Stimulated activated naive CD8-positive, alpha-beta T cell treated with anti-CD3 and anti-CD28 coated beads, Interleukin-15, Interleukin-2, amounts not matched to agents 100 ng/mL and 50 ng/mL, for 24 hours (primary cell): ENCODE results near the gene SDR39U1.

ENCODE experiments used
- H3K27ac Mint-ChIP-seq: one replicate; pipeline ENCODE4 v1.8.0; 2021; ENCODE audit warnings: mild to moderate bottlenecking, mixed read lengths
- H3K27me3 Mint-ChIP-seq: one replicate; pipeline ENCODE4 v1.8.0; 2021; ENCODE audit warnings: mixed read lengths
- H3K36me3 Mint-ChIP-seq: one replicate; pipeline ENCODE4 v1.8.0; 2021; ENCODE audit warnings: low read depth, mixed read lengths
- H3K4me1 Mint-ChIP-seq: one replicate; pipeline ENCODE4 v1.8.0; 2021; ENCODE audit warnings: low read depth, mixed read lengths
- H3K4me3 Mint-ChIP-seq: one replicate; pipeline ENCODE4 v1.8.0; 2021; ENCODE audit warnings: mild to moderate bottlenecking, mixed read lengths
- H3K9me3 Mint-ChIP-seq: one replicate; pipeline ENCODE4 v1.8.0; 2021; ENCODE audit warnings: mixed read lengths

SDR39U1 gene

DNA sequence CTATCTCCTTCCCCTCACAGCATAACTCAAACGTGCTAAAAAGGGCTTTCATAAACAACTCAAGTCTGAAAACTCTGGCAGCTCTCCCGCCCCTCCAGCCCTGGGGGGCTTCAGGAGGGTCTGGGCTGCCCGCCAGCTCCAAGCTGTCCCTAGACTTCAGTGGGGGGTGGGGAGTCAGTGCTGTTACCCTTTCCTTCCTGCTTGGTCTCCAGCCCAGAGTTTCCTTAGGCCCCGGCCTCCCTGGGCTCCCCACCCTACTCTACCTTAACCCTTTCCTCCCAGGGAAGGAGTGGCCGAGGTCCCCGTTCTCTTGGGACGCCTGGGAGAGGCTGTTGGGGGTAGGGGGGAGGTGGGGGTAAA is 44.3 kb downstream of the SDR39U1 start:
- no peaks in the 10 kb centered on the region for H3K9me3 Mint-ChIP-seq
- H3K36me3 Mint-ChIP-seq, result no peaks in the 10 kb centered on the region
- H3K4me3 Mint-ChIP-seq, result no peak overlapping the region
- peaks cover 4% of the 10 kb centered on the region for H3K4me1 Mint-ChIP-seq
- no peak overlapping the region for H3K27ac Mint-ChIP-seq
- H3K27me3 Mint-ChIP-seq, result peaks cover 7% of the 10 kb centered on the region

DNA sequence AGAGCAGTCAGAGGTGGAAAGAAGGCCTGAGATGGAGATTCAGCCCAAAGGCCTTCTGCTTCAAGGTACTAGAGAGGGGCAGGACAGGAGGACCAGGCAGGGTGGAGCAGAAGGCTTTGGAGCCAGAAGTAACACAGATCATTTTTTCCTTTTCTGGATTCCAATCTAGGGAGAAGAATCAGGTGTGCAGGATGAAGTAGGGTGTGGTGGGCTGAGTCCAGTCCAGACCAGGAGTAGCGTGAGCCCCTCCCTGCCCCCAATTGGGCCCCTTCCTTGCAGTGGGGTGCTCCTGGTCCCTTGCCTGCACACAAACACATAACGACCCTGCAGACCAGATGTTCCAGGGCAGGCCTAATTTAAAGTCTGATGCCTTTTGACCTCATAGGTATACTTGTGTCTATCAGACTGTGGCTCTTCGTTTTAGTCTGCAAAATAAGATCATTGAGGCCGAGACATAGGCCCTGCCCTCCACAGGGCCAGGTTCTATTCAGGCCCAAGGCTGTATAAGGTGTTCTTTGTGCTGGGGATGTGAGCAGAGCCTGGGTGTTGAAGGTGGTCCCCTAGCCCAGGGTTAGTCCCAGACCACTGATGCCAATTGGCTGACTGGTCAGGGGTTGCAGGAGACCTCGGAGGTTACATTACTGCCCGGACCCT is 44.8 kb downstream of the SDR39U1 start:
- Mint-ChIP-seq H3K27ac (no peak overlapping the region), H3K4me1 (peaks cover 4% of the 10 kb centered on the region), H3K27me3 (peaks cover 7% of the 10 kb centered on the region), H3K36me3 (no peaks in the 10 kb centered on the region), H3K4me3 (no peak overlapping the region), H3K9me3 (no peaks in the 10 kb centered on the region)

DNA sequence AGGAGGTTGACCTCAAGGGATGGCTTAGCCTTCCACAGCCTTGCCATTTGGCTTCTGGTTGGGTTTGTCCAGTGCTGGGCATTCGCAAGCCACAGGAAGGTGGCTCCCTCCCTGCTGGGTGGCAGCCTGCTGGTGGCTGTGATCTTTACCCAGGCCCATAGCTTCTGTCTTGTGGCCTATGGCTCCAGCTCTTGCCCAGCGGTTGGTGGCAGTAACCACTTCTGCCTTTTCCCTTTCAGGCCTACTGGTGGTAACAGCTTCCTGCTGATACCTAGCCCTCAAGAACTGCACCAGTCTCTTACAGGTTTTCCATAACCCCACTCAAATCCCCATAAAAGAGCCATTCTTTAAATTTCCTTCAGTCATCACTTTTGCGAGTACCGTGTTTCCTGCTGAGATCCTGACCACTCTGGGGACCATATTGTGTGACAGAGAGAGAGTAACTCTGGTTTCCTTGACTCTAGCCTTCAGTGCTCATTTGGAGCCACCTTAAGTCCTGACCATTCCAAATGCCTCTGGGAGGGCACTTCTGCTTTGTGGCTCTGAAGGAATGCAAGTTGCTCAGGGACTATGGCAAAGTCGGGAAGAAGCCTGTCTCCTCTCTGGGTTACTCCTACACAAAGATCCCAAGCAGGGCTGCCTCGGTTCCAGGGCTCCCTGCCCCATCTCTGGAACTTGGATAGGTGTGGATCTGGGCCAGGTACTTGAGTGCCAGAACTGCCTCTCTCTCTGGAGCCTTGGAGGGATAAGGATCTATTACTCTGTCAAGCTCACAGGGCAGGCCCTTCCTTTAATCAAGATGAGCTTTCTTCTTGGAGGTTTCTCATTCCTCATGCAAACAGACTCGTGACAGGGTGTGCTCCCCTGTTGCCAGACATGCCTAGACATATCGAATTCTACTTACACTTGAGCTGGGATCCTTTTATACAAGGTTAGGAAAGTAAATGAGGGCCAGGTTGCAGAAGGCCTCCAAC is 46.7 kb downstream of the SDR39U1 start:
- Mint-ChIP-seq H3K9me3 (no peaks in the 10 kb centered on the region), H3K27ac (peak overlapping the region; percentile 23), H3K4me3 (no peak overlapping the region), H3K27me3 (peaks cover 13% of the 10 kb centered on the region), H3K4me1 (peaks cover 4% of the 10 kb centered on the region), H3K36me3 (no peaks in the 10 kb centered on the region)

DNA sequence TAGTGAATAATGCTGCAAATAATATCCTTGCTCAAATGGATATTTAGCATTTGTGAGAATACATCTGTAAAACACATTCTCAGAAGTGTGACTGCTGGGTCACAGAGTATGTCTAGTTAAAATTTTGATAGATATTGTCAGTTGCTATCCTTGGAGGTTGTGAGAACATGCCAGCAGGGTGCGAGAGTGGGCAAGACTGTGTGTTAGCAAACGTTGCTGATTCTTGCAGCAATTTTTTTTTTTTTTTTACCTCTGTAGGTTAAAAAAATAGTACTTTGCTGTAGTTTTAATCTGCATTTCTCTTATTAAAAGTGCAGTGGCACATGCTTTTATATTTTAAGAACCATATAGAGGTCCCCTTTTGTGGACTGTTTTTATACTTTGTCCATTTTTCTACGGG is 48.3 kb downstream of the SDR39U1 start:
- peaks cover under 1% of the 10 kb centered on the region for H3K4me1 Mint-ChIP-seq
- no peak overlapping the region for H3K27ac Mint-ChIP-seq
- peaks cover 8% of the 10 kb centered on the region for H3K27me3 Mint-ChIP-seq
- no peaks in the 10 kb centered on the region for H3K36me3 Mint-ChIP-seq
- no peaks in the 10 kb centered on the region for H3K9me3 Mint-ChIP-seq
- H3K4me3 Mint-ChIP-seq, result no peak overlapping the region

DNA sequence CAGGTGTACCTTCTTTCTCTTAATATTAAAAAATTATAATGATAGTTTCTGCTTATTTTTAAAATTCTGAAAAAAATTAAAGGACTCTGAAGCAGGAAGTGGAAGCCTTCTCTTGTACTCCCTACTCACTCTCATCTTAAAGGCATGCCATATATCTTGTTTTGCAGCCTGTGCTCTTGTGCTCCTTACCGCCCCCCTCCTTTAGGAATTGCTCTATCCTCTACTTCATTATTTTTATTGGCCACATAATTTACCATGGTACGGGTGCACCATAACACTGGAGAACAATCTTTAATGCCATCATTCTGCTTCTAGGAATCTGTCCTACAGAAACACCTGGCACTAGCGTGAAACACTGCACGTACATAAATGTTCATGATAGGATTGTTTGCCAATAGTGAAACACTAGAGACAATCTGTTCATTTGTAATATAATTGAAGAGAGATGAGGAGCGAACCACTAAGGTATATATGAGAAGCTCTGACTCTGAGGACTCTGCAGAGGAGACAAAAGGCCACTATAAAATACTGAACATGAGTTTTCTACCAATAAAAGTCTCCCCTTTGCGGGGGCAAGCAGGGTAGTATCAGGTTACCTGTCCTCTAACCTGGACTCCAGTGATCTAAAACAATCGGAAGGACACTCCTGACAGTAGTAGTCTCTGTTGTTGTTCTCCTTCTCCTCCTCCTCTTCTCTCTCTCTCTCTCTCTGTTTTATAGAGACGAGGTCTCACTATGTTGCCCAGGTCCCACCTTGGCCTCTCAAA is 50.1 kb downstream of the SDR39U1 start:
- Mint-ChIP-seq H3K27ac (no peak overlapping the region), H3K4me1 (no peaks in the 10 kb centered on the region), H3K27me3 (peaks cover 12% of the 10 kb centered on the region), H3K4me3 (no peak overlapping the region), H3K9me3 (no peaks in the 10 kb centered on the region), H3K36me3 (no peaks in the 10 kb centered on the region)

DNA sequence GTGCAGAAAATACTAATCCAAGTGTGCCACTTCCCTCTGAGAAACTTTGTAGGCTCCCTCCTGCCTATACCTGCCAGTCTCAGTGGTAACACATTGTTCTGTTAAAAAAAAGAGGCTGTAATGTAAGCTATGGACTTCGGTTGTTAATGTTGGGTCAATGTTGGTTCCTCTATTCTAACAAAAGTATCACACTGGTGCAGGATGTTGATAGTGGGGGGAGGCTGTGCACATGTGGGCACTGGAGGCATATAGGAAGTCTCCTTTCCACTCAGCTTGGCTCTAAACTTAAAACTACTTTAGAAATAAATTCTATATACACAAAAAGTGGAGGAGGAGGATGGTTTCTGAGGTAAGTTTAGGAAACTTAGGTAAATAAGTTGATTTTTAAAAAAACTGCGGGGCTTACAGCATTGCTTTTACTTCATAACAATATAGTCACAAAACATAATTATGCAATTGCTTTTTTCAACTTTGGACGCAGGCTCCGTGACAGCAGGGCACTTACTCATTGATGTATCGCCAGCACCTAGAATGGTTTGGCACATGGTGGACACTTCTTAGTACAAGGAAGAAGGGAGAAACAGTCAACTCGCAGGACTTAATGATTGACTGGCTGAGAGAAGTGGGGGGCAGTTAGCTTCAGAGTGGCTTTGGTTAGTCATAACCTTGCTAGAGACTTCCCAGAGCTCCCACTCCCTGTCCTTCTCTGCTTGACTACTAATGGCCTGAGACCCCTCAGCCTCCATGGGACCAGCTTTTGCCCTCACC is 51.7 kb downstream of the SDR39U1 start:
- Mint-ChIP-seq H3K4me3 (no peak overlapping the region), H3K27ac (no peak overlapping the region), H3K4me1 (no peaks in the 10 kb centered on the region), H3K27me3 (peaks cover 20% of the 10 kb centered on the region), H3K36me3 (no peaks in the 10 kb centered on the region), H3K9me3 (no peaks in the 10 kb centered on the region)
